Glomerular visceral epithelial cell (primary cell): Measurements from ENCODE around the gene MARCHF4.

Experiments used
- DNase-seq: peaks from one replicate; pipeline ENCODE4 v3.0.0-alpha.2; 2016; ENCODE audit errors: extremely low spot score

Gene MARCHF4

GRCh38 chr2:216350214-216350791 lies 22.0 kb downstream of the MARCHF4 start:
- DNase-seq = peak; percentile 72

DNA sequence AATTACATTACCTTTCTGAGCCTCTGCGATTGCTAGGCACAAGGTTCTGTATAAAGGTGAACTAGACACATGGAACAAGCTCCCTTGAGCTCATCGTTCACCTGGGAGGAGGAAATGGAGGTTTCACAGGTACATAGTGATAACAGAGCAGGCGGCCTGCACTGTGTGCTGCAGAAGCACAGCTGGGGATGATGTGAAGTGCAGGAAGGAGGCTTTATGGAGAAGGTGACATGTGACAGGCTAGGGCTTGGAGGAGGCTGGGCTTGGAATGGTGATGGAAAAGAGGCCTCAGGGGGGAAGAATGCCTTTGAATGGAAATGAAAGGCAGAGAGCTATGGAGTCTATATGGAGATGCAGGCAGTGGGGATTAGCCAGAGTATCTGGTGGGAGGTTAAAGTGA lies 22.9 kb downstream of the MARCHF4 start:
- DNase-seq = no peak

- peak; percentile 69 for DNase-seq
Measured at GRCh38 chr2:216348756-216349308, 23.5 kb downstream of the MARCHF4 start.

GRCh38 chr2:216346781-216347180 lies 25.5 kb downstream of the MARCHF4 start:
- no peak for DNase-seq

GRCh38 chr2:216345846-216346245 lies 26.4 kb downstream of the MARCHF4 start:
- DNase-seq = peak; percentile 15

DNA sequence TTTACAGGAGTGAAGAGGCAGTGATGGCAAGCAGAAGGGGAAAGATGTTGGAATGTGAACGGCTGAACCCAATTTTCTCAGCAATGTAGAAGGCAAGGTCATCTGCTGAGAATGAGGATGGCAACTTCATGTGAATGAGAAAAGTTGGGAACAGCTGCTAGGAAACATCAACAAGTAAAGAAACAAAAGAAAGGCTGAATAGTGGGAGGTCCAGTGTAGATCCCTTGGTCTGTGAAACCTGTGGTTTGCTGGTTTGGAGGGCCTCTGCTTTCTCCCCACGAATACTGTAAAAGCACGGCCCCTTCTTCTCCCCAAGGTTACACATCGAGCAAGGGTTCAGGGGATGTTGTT lies 27.4 kb downstream of the MARCHF4 start:
- no peak for DNase-seq

GRCh38 chr2:216344206-216344949 lies 27.9 kb downstream of the MARCHF4 start:
- DNase-seq = no peak

DNA sequence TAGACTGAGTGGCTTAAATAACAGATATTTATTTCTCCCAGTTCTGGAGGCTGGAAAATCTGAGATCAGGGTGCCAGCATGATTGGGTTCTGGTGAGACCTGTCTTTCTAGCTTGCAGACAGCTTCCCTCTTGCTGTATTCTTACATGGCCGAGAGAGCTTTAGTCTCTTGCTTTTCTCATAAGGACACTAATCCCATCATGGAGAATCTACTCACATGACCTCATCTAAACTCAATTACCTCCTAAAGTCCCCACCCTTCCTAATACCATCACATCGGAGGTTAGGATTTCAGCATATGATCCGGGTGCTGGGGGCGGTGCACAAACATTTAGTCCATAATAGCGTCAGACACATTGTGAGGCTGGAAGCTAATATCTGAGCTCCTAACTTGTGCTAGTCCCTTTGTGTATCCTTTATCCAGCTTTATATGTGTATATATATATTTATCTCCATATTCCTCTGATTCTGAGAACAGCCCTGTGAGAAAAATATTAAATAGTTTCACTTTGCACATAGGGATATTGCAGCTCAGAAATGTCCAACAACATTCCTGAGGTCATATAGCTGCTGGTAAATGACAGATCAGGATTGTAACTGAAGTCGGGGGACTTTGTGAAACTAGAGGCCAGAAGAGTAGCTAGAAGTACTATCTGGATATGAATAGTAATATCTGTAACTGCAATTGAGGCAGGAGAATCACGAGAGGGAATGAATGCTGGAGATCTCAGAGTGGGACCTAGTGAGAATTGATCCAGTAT lies 28.9 kb downstream of the MARCHF4 start:
- DNase-seq = no peak

- no peak for DNase-seq
Measured at GRCh38 chr2:216341121-216341520, 31.2 kb downstream of the MARCHF4 start.

DNA sequence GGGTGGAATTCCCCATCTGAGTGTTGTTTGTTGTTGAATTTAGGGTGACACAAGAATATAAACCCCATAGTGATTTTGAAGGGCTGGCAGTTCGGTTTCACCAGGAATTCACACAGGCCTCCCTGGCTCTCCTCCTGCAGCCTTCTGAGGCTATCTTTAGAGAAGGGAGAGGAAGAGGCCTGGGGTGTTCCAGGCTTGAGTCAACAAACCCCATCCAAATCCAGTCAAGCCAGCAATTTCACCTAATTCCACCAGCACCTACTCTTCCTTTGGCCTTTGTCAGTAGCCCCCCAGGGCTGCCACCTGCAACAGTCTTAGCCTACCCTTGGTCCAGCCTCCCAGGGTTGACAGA lies 32.0 kb downstream of the MARCHF4 start:
- DNase-seq = no peak

- DNase-seq = no peak
Measured at GRCh38 chr2:216339456-216340279, 32.6 kb downstream of the MARCHF4 start.

DNA sequence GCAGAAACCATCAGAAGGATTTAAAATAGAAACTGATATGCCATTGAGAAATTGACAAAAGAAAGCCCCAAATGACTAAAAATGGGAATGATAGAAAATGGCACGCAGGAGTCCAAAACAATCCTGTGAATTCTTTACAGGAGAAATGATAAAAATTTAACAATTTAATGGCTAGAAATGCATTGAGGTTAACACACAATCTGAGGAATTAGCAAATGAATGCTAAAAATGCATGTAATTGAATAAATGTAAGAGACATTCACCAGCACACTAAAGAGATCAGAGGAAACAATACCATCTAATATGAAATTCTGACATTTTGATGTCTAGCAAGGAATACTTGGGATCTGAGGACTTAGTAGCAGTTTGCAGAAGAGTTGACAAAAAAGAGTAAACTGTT lies 37.0 kb downstream of the MARCHF4 start:
- no peak for DNase-seq

DNA sequence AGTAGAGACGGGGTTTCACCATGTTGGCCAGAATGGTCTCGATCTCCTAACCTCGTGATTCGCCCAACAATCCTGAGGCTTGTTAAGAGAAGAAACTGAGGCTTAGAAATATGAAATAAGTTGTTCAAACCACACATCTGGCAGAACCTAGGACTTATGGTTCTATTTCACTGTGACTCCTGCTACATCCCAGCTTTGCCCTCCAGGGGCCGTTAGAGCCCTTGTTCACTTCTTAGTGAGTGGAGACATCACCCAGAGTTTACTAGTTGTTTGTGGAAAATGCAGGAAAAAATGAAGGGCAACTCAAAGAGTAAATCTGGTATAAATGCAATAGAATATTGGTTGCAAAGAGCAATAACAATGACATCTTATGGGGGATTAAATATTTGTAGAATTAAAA lies 43.9 kb downstream of the MARCHF4 start:
- no peak for DNase-seq

GRCh38 chr2:216327447-216327935 lies 44.8 kb downstream of the MARCHF4 start:
- no peak for DNase-seq
